ENCODE data around the gene ACAT2.

The ACAT2 gene

DNA sequence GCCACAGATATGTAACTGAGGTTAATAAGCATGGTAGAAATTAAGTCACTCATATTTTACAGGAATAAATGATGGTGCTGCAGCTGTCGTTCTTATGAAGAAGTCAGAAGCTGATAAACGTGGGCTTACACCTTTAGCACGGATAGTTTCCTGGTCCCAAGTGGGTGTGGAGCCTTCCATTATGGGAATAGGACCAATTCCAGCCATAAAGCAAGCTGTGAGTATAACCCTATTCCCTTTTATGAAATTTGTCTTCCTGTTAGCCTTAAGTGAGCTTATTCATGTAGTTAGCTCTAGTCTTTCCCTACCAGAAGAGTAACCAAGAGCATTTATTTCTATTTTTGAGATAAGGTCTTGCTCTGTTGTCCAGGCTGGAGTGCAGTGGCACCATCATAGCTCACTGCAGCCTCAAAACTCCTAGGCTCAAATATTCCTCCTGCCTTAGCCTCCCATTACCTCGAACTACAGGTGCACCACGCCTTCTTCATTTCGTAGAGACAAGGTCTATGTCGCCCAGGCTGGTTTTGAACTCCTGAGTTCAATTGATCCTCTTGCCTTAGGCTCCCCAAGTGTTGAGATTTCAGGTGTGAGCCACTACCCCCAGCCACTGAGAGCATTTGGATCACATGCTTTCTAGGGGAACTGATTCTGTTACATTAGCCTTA is 15.5 kb downstream of the ACAT2 start:
- no peak for DNase-seq

GRCh38 chr6:159778131-159778530 is 16.3 kb downstream of the ACAT2 start:
- no peak for DNase-seq

DNA sequence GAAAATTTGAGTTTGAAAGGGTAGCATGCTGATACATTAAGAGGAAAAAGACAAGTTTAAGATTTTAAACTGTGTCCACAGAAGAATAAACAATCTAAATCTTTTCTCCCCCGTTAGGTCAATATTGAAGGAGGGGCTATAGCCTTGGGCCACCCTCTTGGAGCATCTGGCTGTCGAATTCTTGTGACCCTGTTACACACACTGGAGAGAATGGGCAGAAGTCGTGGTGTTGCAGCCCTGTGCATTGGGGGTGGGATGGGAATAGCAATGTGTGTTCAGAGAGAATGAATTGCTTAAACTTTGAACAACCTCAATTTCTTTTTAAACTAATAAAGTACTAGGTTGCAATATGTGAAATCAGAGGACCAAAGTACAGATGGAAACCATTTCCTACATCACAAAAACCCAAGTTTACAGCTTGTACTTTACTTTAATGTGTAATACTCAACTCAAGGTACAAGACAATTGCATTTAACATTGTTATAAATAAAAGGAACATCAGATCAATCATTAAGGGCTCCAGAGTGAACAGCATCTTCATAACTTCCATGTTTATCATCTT is 16.8 kb downstream of the ACAT2 start:
- no peak for DNase-seq

- DNase-seq: no peak
Observed at GRCh38 chr6:159788276-159788675, 26.4 kb downstream of the ACAT2 start.

DNA sequence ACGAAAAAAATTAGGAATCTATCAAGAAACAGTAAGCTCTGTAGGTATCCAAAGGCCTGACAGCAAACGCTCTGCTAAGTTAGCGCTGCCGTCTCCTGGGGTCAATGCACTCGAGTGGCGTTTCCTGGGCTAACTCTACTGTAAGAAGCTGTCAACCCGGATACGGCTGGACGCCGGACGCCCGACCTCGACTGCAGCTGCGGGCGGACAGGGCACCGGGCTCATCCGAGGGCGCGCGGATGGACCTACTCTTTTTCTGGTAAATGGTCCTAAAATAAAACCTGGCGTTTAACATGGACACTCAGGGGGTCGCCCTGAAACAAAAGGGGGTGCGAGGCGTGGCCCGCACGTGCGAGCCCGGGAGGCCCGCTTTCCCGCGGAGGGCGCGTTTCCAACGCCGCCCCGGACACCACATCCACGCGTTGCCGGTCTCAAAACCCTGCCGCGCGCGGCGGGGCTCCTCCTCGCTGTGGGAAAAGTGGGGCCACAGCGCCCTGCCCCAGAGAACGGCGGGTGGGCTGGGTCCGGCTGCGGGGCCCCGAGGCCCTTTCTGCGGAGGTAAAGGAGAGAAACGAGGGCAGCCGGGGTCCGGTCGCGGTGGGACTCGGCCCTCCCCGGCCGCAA is 27.0 kb downstream of the ACAT2 start:
- no peak for DNase-seq

GRCh38 chr6:159789377-159790148 is 27.7 kb downstream of the ACAT2 start, which contains the start of gene TCP1:
Gene TCP1, minus strand, starts transcription at chr6:159789602. Its CDS starts 134 bp downstream, at chr6:159789468.
- peak; percentile 99 for DNase-seq

DNA sequence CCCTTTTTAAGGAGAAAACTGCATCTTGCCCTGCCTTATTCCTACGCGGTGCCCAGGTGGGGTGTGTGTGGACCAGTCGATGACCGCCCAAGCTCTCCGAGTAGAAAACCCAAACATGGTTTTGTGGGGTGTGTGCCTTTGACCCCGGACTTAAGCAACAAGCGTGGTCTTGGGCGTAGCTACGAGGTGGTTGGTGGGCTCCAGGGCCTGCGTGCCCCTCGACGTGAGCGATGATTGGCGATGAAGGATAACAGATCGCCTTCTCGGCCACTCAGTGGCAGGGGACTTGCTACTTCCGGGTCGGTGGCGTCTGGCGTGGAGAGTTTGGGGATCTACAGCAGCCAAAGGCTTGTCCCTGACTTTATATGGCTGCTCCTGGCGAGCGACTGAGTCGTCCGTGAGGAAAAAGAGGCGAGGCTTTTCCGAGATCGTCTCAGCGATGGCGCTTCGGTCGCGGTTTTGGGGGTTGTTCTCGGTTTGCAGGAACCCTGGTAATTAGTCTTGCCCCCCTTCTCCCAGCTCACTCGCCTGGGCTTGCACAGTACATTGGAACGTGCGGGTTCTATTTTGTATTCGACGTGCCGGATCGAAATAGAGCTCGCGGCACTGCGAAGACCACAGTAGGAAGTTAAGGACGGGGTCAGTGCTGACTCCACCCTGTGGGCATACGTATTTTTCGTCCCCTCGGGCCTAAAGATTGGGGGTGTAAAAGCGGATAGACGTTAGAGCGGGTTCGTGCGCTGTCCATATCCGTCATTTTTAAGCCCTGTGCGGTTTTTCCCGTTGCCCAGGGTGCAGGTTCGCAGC is 28.5 kb downstream of the ACAT2 start, which contains the start of gene MRPL18:
Gene MRPL18, plus strand, starts transcription at position 319 of the 807 bp plus-strand sequence. Its CDS starts 121 bp downstream, at position 440.
- DNase-seq: peak; percentile 96

DNA sequence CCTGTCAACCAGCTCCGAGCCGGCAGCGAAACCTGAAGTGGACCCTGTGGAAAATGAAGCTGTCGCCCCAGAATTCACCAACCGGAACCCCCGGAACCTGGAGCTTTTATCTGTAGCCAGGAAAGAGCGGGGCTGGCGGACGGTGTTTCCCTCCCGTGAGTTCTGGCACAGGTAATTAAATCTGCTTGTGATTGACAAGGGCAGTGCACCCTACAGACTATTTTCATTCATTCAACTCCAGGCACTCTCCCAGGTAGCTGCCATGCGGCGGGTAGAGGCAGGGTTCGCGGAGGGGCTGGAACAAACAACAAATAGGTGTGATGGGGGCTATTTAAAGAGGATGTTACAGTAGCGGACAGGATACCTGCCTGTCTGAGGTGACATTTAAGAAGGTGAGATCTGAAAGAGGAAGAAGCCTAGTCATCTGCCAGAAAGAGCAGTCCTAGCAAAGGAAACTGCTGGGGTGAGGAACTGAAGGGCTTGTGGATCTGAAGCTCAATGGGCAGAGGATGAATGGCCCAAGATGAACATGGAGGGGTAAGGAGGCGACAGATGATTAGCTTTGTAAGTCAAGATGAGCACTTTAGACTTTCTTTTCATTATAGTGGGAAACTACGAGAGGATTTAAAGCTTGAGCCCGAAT is 29.2 kb downstream of the ACAT2 start:
- DNase-seq: no peak

- peak; percentile 77 for DNase-seq
Observed at GRCh38 chr6:159794976-159795375, 33.1 kb downstream of the ACAT2 start.

GRCh38 chr6:159797554-159797953 is 35.7 kb downstream of the ACAT2 start:
- no peak for DNase-seq

- DNase-seq: no peak
Observed at GRCh38 chr6:159800141-159800865, 38.5 kb downstream of the ACAT2 start, which contains the start of gene PNLDC1. Gene PNLDC1, plus strand, starts transcription at chr6:159800276. Its CDS starts 32 bp downstream, at chr6:159800308.

DNA sequence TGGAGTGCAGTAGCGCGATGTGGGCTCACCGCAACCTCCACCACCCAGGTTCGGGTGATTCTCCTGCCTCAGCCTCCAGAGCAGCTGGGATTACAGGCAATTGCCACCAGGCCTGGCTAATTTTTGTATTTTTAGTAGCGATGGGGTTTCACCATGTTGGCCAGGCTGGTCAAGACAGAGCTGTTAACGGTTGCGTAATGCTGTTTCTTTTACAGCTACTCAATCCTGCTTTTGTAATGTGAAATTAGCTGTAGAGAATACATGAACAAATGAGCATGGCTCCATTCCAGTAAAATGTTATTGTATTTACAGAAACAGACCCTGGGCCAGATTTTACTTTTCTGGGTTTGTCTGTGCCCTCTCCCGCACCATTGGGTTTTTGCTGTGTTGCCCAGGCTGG is 40.1 kb downstream of the ACAT2 start:
- DNase-seq: no peak

DNA sequence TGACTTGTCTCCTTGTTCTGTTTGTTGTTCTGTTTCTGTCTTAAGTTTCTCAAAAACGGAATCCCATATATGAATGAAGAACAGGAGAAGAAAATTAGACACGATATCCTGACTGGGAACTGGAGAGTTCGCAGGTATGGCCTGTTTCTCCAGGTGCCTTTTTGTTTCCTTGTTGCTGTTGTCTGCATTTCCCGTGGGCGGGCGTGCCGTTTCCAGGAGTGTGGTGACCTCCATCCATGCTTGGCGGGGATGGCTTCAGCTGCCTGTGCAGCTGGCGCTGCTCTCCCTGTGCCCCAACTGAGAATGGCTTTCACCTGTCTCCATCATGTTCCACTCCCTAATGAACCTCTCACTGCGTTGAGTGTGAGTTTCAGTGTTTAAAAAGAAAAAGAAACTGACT is 42.7 kb downstream of the ACAT2 start:
- no peak for DNase-seq

GRCh38 chr6:159805440-159806020 is 43.7 kb downstream of the ACAT2 start:
- DNase-seq: no peak

GRCh38 chr6:159806021-159806458 is 44.2 kb downstream of the ACAT2 start:
- DNase-seq: no peak

- DNase-seq: no peak
Observed at GRCh38 chr6:159807150-159807858, 45.5 kb downstream of the ACAT2 start.

DNA sequence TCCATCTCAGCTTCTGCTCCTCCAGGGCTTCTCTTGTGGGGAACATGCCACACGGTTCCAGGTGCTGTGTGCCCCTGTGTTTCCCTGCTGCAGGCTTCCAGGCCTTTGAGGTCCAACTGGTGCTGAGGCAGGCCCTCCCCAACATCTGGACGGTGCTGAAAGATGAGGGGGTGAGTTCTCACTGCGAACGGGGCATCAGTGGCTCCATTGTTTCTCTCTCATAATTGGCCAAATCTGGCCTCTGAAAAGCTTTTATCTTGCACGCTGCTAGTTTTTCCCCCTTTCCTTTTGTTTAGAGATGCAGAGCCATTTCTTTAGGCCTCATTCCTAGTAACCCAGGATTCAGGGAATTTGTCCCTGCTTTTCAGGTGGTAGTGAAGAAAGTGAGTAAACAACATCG is 46.8 kb downstream of the ACAT2 start:
- DNase-seq: no peak

DNA sequence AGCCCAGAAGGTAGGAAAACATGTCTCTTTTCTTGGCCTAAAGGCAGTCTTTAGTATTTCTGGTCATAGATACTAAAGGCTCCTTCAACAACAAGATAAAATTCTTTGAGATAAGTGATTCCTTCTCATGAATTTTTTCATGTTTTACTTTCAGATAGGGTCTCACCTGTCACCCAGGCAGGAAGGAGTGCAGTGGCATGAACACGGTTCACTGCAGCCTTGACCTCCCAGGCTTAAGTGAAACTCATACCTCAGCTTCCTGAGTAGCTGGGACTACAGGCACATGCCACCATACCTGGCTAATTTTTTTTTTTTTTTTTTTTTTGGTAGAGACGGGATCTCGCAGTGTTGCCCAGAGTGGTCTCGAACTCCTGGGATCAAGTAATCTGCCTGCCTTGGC is 47.3 kb downstream of the ACAT2 start:
- no peak for DNase-seq

DNA sequence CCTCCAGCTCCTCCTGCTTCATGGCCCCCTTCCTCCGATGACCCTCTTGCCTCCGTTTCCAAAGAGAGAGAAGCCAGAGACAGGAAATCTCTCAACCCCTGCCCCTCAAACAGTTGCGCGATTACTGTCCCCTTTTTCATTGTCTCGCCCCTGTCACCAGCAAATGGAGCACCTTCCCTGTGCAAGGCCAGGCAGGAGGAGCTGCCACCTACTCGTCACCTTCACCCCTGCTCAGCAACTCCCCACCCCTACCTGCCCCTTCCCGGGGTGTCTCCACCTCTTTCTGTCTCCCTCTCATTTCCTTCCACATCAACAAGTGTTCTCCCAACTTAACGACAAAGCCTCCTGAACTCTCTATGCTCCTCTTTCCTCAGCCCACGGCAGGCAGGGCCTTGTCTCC is 51.9 kb downstream of the ACAT2 start:
- no peak for DNase-seq

GRCh38 chr6:159815410-159815809 is 53.6 kb downstream of the ACAT2 start:
- DNase-seq: no peak
